Measurements from ENCODE around the gene ATP1A3.
"Not testable (repeated sequence)": the region's sequence is repeated elsewhere in the genome, so short reads cannot be mapped to it uniquely, and the experiment has no call there.

Gene ATP1A3

GRCh38 chr19:41997121-41997850 is 3.3 kb upstream of the ATP1A3 start:
- in situ Hi-C loops (cut with HindIII; ENCODE audit: low pct_ligation_motif_present, low sequenced_read_pairs): no loop called here

DNA sequence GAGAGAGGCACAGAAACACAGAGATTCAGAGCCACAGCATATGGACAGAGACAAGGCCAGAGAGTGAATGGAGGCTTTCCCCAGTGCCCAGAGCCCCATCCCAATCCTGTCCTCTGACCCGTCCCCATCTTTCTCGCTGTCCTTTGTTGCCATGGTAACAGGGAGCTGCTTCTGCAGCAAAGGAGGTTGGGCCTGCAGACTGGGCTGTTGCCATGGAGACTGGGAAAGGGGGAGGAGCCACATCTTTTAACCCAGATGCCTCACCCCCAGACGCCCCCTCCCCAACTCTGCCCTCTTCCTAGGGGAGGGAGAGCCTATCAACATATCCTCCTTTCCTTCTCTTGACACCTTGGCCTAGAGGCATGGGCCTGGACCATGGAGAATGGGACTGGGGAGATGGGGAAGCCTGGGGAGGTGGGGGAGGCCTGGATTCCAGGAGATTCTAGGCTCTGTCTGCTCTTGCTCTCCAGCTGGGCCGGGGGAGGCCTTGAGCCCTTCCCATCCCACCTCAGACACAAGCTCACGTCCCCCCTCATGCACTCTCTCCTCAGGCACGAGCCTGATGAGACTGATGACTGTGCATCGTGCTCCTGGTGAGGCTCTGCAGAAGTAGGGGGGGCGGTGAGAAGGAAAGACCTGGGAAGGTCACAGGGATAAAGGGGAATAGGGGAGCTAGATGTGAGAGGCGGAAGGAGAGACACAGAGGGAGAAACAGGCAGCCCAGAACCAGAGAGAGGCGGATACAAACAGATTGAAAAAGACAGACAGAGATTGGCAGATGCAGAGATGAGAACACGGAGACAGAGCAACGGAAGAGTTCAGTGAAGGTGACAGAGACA is 2.1 kb upstream of the ATP1A3 start:
- in situ Hi-C loops (cut with HindIII; ENCODE audit: low pct_ligation_motif_present, low sequenced_read_pairs): no loop called here
- TF ChIP-seq, protein P1, sequence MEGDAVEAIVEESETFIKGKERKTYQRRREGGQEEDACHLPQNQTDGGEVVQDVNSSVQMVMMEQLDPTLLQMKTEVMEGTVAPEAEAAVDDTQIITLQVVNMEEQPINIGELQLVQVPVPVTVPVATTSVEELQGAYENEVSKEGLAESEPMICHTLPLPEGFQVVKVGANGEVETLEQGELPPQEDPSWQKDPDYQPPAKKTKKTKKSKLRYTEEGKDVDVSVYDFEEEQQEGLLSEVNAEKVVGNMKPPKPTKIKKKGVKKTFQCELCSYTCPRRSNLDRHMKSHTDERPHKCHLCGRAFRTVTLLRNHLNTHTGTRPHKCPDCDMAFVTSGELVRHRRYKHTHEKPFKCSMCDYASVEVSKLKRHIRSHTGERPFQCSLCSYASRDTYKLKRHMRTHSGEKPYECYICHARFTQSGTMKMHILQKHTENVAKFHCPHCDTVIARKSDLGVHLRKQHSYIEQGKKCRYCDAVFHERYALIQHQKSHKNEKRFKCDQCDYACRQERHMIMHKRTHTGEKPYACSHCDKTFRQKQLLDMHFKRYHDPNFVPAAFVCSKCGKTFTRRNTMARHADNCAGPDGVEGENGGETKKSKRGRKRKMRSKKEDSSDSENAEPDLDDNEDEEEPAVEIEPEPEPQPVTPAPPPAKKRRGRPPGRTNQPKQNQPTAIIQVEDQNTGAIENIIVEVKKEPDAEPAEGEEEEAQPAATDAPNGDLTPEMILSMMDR (IDR thresholded peaks at IDR 0.05; ENCODE audit: low read depth, low read length, missing control alignments): no peak
- Histone ChIP-seq H3K27ac (no peak overlapping the region), H3K27me3 (replicated peaks) (peaks cover 51% of the 10 kb centered on the region), H3K4me3 (ENCODE audit: low read depth, low read length) (no peak overlapping the region), H3K36me3 (replicated peaks) (no peaks in the 10 kb centered on the region)
- no peak for DNase-seq

More at GRCh38 chr19:41997121-41997850, 3.3 kb upstream of the ATP1A3 start:
- peak; percentile 16 for DNase-seq
- Histone ChIP-seq H3K27me3 (replicated peaks) (peaks cover 60% of the 10 kb centered on the region), H3K27ac (no peak overlapping the region), H3K4me3 (ENCODE audit: low read depth, low read length) (no peak overlapping the region), H3K36me3 (replicated peaks) (no peaks in the 10 kb centered on the region)
- TF ChIP-seq, protein P1 (IDR thresholded peaks at IDR 0.05; ENCODE audit: low read depth, low read length, missing control alignments): no peak

DNA sequence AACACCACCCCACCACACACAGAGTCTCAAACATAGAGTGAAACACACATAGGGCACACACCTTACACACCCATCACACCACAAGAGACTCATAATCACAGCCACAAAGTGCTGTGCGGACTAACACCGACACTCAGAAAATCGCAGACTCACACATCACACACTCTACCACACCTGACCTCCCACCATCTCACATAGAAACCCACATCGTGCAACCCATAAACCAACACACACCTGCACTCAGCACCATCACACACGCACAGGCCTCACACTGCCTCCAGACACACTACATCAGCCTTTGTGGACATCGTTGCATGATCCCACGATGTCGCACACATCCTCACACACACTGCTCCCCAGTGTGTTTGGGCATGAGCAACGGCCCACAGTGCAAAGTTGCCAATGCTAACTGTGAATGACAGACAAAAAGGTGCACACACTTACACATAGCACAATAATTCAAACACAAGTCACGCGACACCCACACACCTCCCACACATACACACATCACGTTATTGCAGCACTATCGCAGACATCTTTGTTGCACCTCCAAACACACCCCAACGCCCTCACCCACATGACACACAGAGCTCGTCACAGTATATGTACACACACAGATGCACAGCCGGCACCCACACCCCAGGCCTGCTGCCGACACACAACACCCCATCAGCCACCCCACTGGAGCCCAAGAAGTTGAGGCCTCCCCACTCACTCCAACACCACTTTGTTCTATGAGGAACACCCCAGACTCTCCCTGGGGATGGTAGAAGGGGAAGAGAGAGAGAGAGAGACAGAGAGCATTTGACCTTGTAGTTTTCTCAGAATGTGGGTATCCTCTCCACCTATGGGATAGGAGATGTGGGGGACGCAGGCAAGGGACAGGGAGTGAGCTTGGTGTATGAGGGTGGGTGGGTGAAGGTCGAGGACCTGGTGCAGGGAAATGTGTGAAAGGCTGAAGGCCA is 1.2 kb upstream of the ATP1A3 start:
- in situ Hi-C loops (cut with HindIII; ENCODE audit: low pct_ligation_motif_present, low sequenced_read_pairs): no loop called here
- DNase-seq: no peak
- H3K27ac ChIP-seq: no peak overlapping the region
- H3K36me3 ChIP-seq (replicated peaks): no peaks in the 10 kb centered on the region
- H3K27me3 ChIP-seq (replicated peaks): peaks cover 46% of the 10 kb centered on the region
- H3K4me3 ChIP-seq (ENCODE audit: low read depth, low read length): no peak overlapping the region
- TF ChIP-seq, protein P1 (IDR thresholded peaks at IDR 0.05; ENCODE audit: low read depth, low read length, missing control alignments): no peak

GRCh38 chr19:41994521-41994971 is 516 bp upstream of the ATP1A3 start:
- Histone ChIP-seq H3K27ac (no peak overlapping the region), H3K4me3 (ENCODE audit: low read depth, low read length) (no peak overlapping the region), H3K27me3 (replicated peaks) (peaks cover 41% of the 10 kb centered on the region), H3K36me3 (replicated peaks) (no peaks in the 10 kb centered on the region)
- DNase-seq: no peak
- in situ Hi-C loops (cut with HindIII; ENCODE audit: low pct_ligation_motif_present, low sequenced_read_pairs): no loop called here
- TF ChIP-seq, protein P1 (IDR thresholded peaks at IDR 0.05; ENCODE audit: low read depth, low read length, missing control alignments): no peak

DNA sequence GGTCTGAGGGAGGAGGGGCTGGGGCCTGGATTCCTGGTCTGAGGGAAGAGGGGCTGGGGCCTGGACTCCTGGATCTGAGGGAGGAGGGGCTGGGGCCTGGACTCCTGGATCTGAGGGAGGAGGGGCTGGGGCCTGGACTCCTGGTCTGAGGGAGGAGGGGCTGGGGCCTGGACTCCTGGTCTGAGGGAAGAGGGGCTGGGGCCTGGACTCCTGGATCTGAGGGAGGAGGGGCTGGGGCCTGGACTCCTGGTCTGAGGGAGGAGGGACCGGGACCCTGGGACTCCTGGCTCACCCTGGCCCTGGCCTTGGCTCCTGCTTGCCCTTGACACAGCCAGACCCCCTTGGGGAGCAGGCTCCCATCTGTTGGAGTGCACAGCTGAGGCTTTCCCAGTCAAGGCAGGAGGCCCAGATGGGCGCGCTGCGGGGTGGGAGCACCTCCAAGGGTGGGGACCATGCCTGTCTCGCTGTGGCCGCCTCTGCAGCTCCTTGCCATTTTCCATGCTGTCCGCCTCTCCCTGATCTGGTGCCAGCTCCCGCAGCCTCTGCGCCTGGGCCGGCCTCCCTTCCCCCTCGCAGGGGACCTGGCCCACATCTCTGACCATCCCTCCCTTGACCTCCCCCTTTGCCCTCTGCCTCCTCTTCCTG is 2.0 kb downstream of the ATP1A3 start:
- in situ Hi-C loops (cut with HindIII; ENCODE audit: low pct_ligation_motif_present, low sequenced_read_pairs); DNase-seq; H3K36me3 ChIP-seq (replicated peaks); H3K4me3 ChIP-seq (ENCODE audit: low read depth, low read length); H3K27ac ChIP-seq: not testable (repeated sequence)
- peaks cover 21% of the 10 kb centered on the region for H3K27me3 ChIP-seq (replicated peaks)
